ENCODE data around the gene TPST1. TPM values are rescaled to one million over a fixed set of nuclear protein-coding genes. Genes with fewer than 3 reads are reported as not detected.

TPST1 gene
- polyA plus RNA-seq, 1 of the 3 experiments (the other 2 are of a cell fraction), result 36.4 TPM

GRCh38 chr7:66308411-66308810, 103.3 kb downstream of the TPST1 start:
- Histone ChIP-seq H3K27ac (ENCODE audit: low read depth in 2 of 2, low read length in 1 of 2) (no peak overlapping the region), H3K9ac (no peak overlapping the region)
- no peak for DNase-seq

GRCh38 chr7:66310620-66311019, 105.5 kb downstream of the TPST1 start:
- ChIA-PET CTCF (interaction anchor here (1.7 kb wide), 1 partner anchor 31 kb away, joined by 4 read pairs; no protein-coding TSS in a partner anchor), POLR2A (no interaction called here)
- Histone ChIP-seq H3K4me3 (ENCODE audit: low read depth in 2 of 2, low read length in 1 of 2) (no peak overlapping the region), H3K36me3 (replicated peaks in 1 of 2; ENCODE audit: control insufficient read depth in 1 of 2, insufficient read depth in 2 of 2, low read length in 1 of 2) (no peaks in the 10 kb centered on the region), H4K20me1 (ENCODE audit: insufficient read depth) (no peaks in the 10 kb centered on the region), H3K27ac (ENCODE audit: low read depth in 2 of 2, low read length in 1 of 2) (no peak overlapping the region), H3K4me2 (no peak overlapping the region), H3K9me2 (no peaks in the 10 kb centered on the region), H3K27me3 (ENCODE audit: insufficient read depth) (no peaks in the 10 kb centered on the region), H2AFZ (ENCODE audit: low read depth) (no peak overlapping the region), H3F3A (replicated peaks; ENCODE audit: insufficient read depth) (peaks cover 13% of the 10 kb centered on the region), H3K9me3 (no peaks in the 10 kb centered on the region), H3K79me2 (ENCODE audit: insufficient read depth) (no peaks in the 10 kb centered on the region), H3K9ac (no peak overlapping the region), H3K4me1 (ENCODE audit: control insufficient read depth in 1 of 2, insufficient read depth in 2 of 2, low read depth in 1 of 2, low read length in 1 of 2) (peaks cover 0 to 6% of the 10 kb centered on the region in 2 experiments; a peak in 1 of 4 replicates)
- WGBS (ENCODE audit: low lambda C conversion rate), result 96% methylated on average over 2 of the region's 2 CpGs
- no peak for DNase-seq
- TF ChIP-seq MXI1 (IDR thresholded peaks at IDR 0.05; ENCODE audit: low read depth, low read length) (no peak), CHD2 (IDR thresholded peaks at IDR 0.05; ENCODE audit: low read length, partially characterized antibody) (no peak), MEF2A (IDR thresholded peaks at IDR 0.05; ENCODE audit: borderline replicate concordance, low read depth) (no peak), NFIC (IDR thresholded peaks at IDR 0.05; ENCODE audit: borderline replicate concordance) (no peak), POLR2AphosphoS5 (IDR thresholded peaks at IDR 0.05; ENCODE audit: low read depth, low read length) (no peak), IRF3 (IDR thresholded peaks at IDR 0.05; ENCODE audit: low read depth, low read length) (no peak), ELF1 (IDR thresholded peaks at IDR 0.05) (no peak), FOXJ3 (CRISPR knock-in tag; IDR thresholded peaks at IDR 0.05) (no peak), RXRA (IDR thresholded peaks at IDR 0.05; ENCODE audit: borderline replicate concordance, low read depth) (no peak), SMC3 (IDR thresholded peaks at IDR 0.05; ENCODE audit: low read depth, low read length) (no peak), TCF12 (IDR thresholded peaks at IDR 0.05) (no peak), USF1 (IDR thresholded peaks at IDR 0.05; ENCODE audit: borderline replicate concordance, low read depth) (no peak)

More at GRCh38 chr7:66308411-66308810, 103.3 kb downstream of the TPST1 start:
- Histone ChIP-seq H3K4me1 (ENCODE audit: control insufficient read depth in 1 of 2, insufficient read depth in 2 of 2, low read depth in 1 of 2, low read length in 1 of 2) (peaks cover 2 to 10% of the 10 kb centered on the region in 2 experiments; a peak in 2 of 4 replicates), H4K20me1 (ENCODE audit: insufficient read depth) (no peaks in the 10 kb centered on the region), H3K36me3 (replicated peaks in 1 of 2; ENCODE audit: control insufficient read depth in 1 of 2, insufficient read depth in 2 of 2, low read length in 1 of 2) (no peaks in the 10 kb centered on the region), H3F3A (replicated peaks; ENCODE audit: insufficient read depth) (peaks cover 16% of the 10 kb centered on the region), H3K4me3 (ENCODE audit: low read depth in 2 of 2, low read length in 1 of 2) (no peak overlapping the region), H3K4me2 (no peak overlapping the region), H2AFZ (ENCODE audit: low read depth) (no peak overlapping the region), H3K9me3 (no peaks in the 10 kb centered on the region), H3K9me2 (no peaks in the 10 kb centered on the region), H3K79me2 (ENCODE audit: insufficient read depth) (no peaks in the 10 kb centered on the region; the same call in 1 of the 2 replicates), H3K27me3 (ENCODE audit: insufficient read depth) (no peaks in the 10 kb centered on the region)
- ChIA-PET CTCF (no interaction called here), POLR2A (no interaction called here)
- TF ChIP-seq MXI1 (IDR thresholded peaks at IDR 0.05; ENCODE audit: low read depth, low read length) (no peak), FOXM1 (IDR thresholded peaks at IDR 0.05; ENCODE audit: low read depth) (no peak), RXRA (IDR thresholded peaks at IDR 0.05; ENCODE audit: borderline replicate concordance, low read depth) (no peak), ZBTB33 (IDR thresholded peaks at IDR 0.05; ENCODE audit: borderline replicate concordance, low read depth) (no peak), USF1 (IDR thresholded peaks at IDR 0.05; ENCODE audit: borderline replicate concordance, low read depth) (no peak), TCF12 (IDR thresholded peaks at IDR 0.05) (no peak), POLR2AphosphoS5 (IDR thresholded peaks at IDR 0.05; ENCODE audit: low read depth, low read length) (no peak), TEAD4 (IDR thresholded peaks at IDR 0.05; ENCODE audit: borderline replicate concordance, insufficient read depth) (no peak), JUND (IDR thresholded peaks at IDR 0.05) (no peak), CHD2 (IDR thresholded peaks at IDR 0.05; ENCODE audit: low read length, partially characterized antibody) (no peak)
- TF ChIP-seq, protein P1, sequence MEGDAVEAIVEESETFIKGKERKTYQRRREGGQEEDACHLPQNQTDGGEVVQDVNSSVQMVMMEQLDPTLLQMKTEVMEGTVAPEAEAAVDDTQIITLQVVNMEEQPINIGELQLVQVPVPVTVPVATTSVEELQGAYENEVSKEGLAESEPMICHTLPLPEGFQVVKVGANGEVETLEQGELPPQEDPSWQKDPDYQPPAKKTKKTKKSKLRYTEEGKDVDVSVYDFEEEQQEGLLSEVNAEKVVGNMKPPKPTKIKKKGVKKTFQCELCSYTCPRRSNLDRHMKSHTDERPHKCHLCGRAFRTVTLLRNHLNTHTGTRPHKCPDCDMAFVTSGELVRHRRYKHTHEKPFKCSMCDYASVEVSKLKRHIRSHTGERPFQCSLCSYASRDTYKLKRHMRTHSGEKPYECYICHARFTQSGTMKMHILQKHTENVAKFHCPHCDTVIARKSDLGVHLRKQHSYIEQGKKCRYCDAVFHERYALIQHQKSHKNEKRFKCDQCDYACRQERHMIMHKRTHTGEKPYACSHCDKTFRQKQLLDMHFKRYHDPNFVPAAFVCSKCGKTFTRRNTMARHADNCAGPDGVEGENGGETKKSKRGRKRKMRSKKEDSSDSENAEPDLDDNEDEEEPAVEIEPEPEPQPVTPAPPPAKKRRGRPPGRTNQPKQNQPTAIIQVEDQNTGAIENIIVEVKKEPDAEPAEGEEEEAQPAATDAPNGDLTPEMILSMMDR (IDR thresholded peaks at IDR 0.05), result no peak
- 91% methylated on average over 3 of the region's 3 CpGs for WGBS (ENCODE audit: low lambda C conversion rate)

Measured in SK-N-SH (cell line).